ENCODE measurements around the gene SLC35A4. TPM values are rescaled to one million over a fixed set of nuclear protein-coding genes. Genes with fewer than 3 reads are reported as not detected.
A peak's percentile ranks its signal among the peaks of the same experiment; 100 is the strongest.

SLC35A4 gene
- polyA plus RNA-seq, 10 donors = 52.1 to 67.8 (median 54.6) TPM

GRCh38 chr5:140556438-140556837, 8.2 kb upstream of the SLC35A4 start:
- peak in 1 of 3 donors; percentile 31 for DNase-seq

DNA sequence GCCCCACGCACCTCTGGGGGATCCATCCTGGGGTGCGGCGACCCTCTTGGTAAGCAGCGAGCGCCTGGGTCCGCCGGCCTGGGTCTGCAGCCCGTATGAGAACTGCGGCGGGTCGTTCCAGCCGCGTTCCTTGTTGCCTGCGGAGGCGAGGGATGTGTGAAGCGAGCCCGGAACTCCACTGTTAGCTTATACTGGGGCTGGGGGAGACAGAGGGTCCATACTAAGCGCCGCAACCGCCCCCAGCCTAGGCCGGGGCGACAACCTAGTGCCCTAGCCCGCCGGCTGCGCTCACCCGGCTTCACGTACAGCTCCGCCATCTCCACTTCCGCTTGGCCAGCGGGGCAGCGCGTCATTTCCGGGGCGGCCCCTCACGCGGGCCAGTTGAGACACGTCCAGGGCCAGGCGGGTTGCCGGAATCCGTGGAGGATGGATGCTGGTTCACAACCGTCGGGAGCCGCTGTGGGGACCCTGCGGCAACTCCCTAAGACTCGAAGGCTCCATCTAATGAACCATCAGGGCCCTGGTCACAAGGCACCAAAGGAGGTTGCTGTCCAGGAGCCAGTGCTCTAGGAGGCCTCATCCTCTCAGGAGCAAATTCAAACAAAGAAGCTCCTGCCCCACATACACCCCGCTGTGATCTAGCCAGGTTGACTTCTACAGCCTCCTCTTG, 7.4 kb upstream of the SLC35A4 start, which contains the start of gene SRA1:
Gene SRA1 (minus strand): TSS at position 338 of the 670 bp plus-strand sequence. CDS start 21 bp downstream, at position 317.
- DNase-seq = peak; percentile 88 to 98 (median 95)

GRCh38 chr5:140557965-140558364, 6.7 kb upstream of the SLC35A4 start:
- DNase-seq = no peak

DNA sequence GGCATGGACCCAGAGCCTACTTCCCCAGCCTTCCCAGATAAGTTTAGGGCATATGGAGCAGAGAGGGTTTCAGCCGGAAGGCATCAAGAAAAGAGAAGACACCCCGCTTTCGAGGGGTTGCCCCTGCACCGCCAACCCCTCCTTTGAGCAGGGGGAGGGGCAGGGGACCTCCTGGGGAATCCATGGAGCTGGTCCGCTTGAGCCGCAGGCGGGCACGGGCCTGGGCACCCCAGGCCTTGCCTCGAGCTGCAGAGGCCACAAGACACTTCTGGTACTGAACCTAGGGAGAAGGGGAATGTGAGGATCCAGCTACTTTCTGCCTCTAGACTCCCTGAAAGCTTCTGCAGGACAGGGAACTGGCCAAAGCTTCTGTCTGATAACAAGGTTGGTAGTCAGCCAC, 6.1 kb upstream of the SLC35A4 start:
- no peak for DNase-seq

GRCh38 chr5:140560227-140560626, 4.4 kb upstream of the SLC35A4 start:
- no peak for DNase-seq

DNA sequence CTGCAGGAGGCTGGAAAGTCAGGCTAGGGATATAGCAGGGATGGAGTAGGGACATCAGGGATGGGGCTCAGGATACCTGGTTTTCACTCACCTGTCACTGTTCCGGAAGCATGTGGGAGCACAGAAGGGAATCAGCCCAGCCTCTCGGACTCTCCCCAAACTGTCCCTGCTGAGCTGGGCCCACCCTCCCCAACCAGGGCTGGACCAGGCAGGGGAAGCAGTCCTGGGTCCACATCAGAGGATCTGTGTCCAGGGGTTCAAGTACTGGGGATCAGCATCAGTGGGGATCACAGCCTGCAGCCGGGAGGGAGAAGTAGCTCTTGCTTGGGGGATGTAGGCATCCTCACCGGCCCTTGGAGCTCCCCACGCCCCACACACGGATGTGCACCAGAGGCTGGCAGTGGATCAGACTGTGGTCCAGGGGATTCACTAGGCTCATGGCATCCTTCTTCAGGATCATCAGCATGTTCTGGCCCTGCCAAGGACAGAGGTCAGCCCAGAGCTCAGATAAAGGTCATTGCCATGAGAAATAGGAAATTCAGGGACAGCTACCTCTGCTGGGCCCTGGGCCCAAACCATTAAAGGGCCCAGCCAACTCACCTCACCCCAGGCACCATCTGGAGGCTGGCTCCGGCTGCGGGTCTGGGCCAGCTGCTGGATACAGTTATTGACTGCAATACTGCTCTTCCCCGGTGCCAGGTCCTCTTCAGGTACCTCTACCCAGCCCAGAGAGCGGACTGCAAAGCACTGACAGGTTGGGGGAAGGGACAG, 2.7 kb upstream of the SLC35A4 start:
- DNase-seq = no peak

DNA sequence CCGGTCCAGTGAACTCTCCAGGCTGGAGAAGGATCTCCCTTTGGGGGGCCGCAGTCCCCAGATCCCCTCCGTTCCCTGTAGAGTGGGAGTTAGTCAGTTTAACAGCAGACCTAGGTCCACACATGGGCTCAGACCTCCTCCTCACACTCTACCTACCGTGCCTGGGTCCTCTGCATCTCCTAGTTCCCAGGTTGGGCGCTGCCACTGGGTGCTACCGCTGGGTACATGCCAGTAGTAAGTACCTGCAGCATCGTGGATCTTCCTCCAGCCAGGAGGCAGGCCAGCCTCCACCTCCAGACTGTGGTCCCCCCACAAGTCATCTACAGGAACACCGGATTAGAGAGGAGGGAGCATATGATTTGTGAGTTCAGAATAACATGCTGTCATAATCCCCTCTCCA, 1.0 kb upstream of the SLC35A4 start:
- no peak for DNase-seq

- DNase-seq = no peak
Observed at GRCh38 chr5:140565024-140565779, 574 bp downstream of the SLC35A4 start.

- no peak for DNase-seq
Observed at GRCh38 chr5:140565780-140566095, 1.1 kb downstream of the SLC35A4 start.

DNA sequence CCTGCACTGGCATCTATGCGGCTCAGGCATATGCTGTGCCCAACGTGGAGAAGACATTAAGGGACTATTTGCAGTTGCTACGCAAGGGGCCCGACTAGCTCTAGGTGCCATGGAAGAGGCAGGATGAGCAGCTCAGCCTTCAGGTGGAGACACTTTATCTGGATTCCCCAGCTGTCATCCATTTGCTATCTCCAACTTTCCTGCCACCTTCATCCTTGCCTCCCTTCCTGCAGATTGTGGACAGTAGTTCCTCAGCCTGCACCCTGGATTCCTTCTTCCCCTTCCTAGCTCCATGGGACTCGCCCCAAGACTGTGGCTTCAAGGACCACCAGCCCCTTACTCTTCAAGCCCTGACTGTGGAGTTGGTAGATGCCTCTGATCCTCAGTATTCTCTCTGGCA, 2.0 kb downstream of the SLC35A4 start:
- DNase-seq = no peak

DNA sequence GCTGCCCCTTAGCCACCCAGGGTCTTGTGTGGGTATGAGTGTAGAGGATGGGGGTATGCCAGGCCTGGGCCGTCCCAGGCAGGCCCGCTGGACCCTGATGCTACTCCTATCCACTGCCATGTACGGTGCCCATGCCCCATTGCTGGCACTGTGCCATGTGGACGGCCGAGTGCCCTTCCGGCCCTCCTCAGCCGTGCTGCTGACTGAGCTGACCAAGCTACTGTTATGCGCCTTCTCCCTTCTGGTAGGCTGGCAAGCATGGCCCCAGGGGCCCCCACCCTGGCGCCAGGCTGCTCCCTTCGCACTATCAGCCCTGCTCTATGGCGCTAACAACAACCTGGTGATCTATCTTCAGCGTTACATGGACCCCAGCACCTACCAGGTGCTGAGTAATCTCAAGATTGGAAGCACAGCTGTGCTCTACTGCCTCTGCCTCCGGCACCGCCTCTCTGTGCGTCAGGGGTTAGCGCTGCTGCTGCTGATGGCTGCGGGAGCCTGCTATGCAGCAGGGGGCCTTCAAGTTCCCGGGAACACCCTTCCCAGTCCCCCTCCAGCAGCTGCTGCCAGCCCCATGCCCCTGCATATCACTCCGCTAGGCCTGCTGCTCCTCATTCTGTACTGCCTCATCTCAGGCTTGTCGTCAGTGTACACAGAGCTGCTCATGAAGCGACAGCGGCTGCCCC, 2.6 kb downstream of the SLC35A4 start:
- no peak for DNase-seq

GRCh38 chr5:140567871-140568270, 3.2 kb downstream of the SLC35A4 start:
- DNase-seq = no peak

DNA sequence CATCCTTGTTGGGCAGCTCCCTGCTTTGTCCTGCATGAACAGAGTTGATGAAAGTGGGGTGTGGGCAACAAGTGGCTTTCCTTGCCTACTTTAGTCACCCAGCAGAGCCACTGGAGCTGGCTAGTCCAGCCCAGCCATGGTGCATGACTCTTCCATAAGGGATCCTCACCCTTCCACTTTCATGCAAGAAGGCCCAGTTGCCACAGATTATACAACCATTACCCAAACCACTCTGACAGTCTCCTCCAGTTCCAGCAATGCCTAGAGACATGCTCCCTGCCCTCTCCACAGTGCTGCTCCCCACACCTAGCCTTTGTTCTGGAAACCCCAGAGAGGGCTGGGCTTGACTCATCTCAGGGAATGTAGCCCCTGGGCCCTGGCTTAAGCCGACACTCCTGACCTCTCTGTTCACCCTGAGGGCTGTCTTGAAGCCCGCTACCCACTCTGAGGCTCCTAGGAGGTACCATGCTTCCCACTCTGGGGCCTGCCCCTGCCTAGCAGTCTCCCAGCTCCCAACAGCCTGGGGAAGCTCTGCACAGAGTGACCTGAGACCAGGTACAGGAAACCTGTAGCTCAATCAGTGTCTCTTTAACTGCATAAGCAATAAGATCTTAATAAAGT, 3.9 kb downstream of the SLC35A4 start:
- DNase-seq = no peak

DNA sequence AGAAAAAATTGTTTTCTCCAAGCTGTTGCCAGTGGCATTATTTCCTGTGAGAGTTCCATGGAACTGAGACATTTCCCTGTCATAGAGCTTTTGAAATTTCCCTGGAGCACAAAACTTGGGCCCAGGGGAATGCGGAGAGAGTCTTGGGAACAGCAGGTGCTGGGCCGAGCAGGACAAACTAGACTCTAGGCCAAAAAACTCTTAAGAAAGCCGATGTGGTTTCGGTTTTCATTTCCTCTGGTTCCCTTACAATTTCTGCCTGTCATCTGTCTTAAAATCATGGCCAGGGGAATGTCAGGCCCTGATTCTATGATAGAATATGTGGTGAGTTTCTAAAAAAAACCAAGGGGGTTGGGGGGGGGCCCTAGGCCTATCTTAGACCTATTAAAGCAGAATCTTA, 4.6 kb downstream of the SLC35A4 start:
- no peak for DNase-seq

DNA sequence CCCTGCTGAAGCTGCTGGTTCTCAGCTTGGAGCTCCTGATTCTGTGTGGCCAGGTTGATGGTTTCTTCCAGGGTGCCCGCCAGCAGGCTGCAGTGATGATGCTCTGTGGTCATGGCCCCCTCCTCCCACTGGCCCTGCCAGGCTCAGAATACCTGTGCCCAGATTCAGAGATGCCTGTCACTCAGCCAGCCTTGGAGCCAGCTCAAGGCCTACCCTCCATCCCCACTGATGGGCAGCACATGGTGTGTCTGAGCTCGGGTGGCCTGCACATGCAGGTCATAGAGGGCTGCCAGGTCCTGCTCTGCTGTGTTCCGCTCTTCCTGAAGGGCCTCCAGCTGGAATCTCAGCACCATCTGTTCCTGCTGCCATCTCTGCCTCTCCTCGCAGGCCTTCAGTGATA, 5.4 kb downstream of the SLC35A4 start:
- no peak for DNase-seq

- no peak for DNase-seq
Observed at GRCh38 chr5:140570488-140570887, 5.9 kb downstream of the SLC35A4 start.

- DNase-seq = no peak
Observed at GRCh38 chr5:140571105-140571504, 6.5 kb downstream of the SLC35A4 start.

- no peak for DNase-seq
Observed at GRCh38 chr5:140573683-140574082, 9.1 kb downstream of the SLC35A4 start.

- no peak for DNase-seq
Observed at GRCh38 chr5:140574165-140574564, 9.5 kb downstream of the SLC35A4 start.

GRCh38 chr5:140575309-140575708, 10.7 kb downstream of the SLC35A4 start:
- no peak for DNase-seq

DNA sequence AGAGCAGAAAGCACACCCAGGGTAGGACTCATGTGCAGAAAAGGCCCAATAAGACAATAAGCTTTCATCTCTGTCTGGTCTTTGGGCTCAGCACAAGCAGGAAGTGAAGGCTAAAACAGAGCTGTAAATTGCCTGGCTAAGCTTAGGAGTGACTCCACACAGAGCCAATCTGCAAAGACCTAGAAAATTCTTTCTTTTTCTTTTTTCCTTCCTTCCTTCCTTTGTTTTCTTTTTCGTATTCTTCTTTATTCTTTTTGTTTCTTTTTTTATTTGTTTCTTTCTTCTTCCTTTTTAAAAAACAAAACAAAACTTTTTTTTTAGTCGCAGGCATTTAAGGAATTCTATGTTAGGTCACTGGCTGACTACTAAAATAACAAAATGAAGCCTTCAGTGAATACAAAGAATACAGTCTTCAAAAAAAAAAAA, 12.2 kb downstream of the SLC35A4 start:
- DNase-seq = no peak

Measured in muscle of back (tissue), 11 donors.